Mesenchymal stem cell (in vitro differentiated cells and primary cell): ENCODE data around the gene CSTPP1.
A peak's percentile ranks its signal among the peaks of the same experiment; 100 is the strongest.

Experiments
- DNase-seq: peaks from one replicate; pipeline ENCODE4 v3.0.0-alpha.2; 2013
- H2AFZ ChIP-seq: one replicate; pipeline ENCODE4 v1.6.1; 2013; ENCODE audit warnings: low read depth, mild to moderate bottlenecking, control low read depth, inconsistent platforms, low read length, moderate library complexity
- H2AK5ac ChIP-seq: 2 replicates; pipeline ENCODE4 v1.6.1; 2013; ENCODE audit warnings: low read length, moderate library complexity, mild to moderate bottlenecking, inconsistent platforms; ENCODE audit not compliant: severe bottlenecking
- H2BK120ac ChIP-seq: one replicate; pipeline ENCODE4 v1.6.1; 2013; ENCODE audit warnings: low read depth, mild to moderate bottlenecking, inconsistent platforms, low read length, moderate library complexity
- H2BK12ac ChIP-seq, 2 experiments: one replicate each; pipeline ENCODE4 v1.6.1; 2013; ENCODE audit warnings: inconsistent platforms in 2 of 2, low read length in 2 of 2, mild to moderate bottlenecking in 2 of 2, moderate library complexity in 2 of 2, control low read depth in 1 of 2
- H2BK15ac ChIP-seq: one replicate; pipeline ENCODE4 v1.6.1; 2013; ENCODE audit warnings: mild to moderate bottlenecking, low read depth, inconsistent platforms; ENCODE audit not compliant: poor library complexity, severe bottlenecking
- H2BK5ac ChIP-seq: 2 replicates; pipeline ENCODE4 v1.6.1; 2013; ENCODE audit warnings: low read depth, mild to moderate bottlenecking, low read length, control low read depth, inconsistent platforms; ENCODE audit not compliant: poor library complexity, severe bottlenecking
- H3K14ac ChIP-seq, 2 experiments: one replicate each; pipeline ENCODE4 v1.6.1; 2013; ENCODE audit warnings: inconsistent platforms in 2 of 2, low read length in 2 of 2, control low read depth in 1 of 2, mild to moderate bottlenecking in 1 of 2, moderate library complexity in 1 of 2
- H3K18ac ChIP-seq, 2 experiments: one replicate each; pipeline ENCODE4 v1.6.1; 2013; ENCODE audit warnings: inconsistent platforms in 2 of 2, low read length in 2 of 2, control low read depth in 1 of 2, low read depth in 1 of 2, mild to moderate bottlenecking in 1 of 2
- H3K23ac ChIP-seq, 2 experiments: one replicate each; pipeline ENCODE4 v1.6.1; 2013; ENCODE audit warnings: inconsistent platforms in 2 of 2, low read length in 2 of 2, mild to moderate bottlenecking in 2 of 2, moderate library complexity in 2 of 2, control low read depth in 1 of 2
- H3K27ac ChIP-seq: 2 replicates; pipeline ENCODE4 v1.5.1; 2013; ENCODE audit warnings: mild to moderate bottlenecking, moderate library complexity, low read length, control low read depth, inconsistent platforms; ENCODE audit not compliant: poor library complexity, severe bottlenecking
- H3K27me3 ChIP-seq, 2 experiments: 2 replicates each; pipeline versions ENCODE4 v1.6.1 to v1.7.0; 2013; ENCODE audit warnings: low read length in 2 of 2, mild to moderate bottlenecking in 2 of 2, moderate library complexity in 2 of 2, control low read depth in 1 of 2, inconsistent platforms in 1 of 2; ENCODE audit not compliant: control insufficient read depth in 1 of 2, insufficient read depth in 1 of 2
- H3K36me3 ChIP-seq, 2 experiments: 2 replicates each; pipeline versions ENCODE4 v1.6.1 to v1.7.0; 2013; ENCODE audit warnings: low read length in 2 of 2, control low read depth in 1 of 2, inconsistent platforms in 1 of 2, low read depth in 1 of 2, mild to moderate bottlenecking in 1 of 2; ENCODE audit not compliant: insufficient read depth in 2 of 2, control insufficient read depth in 1 of 2
- H3K4ac ChIP-seq, 2 experiments: one replicate each; pipeline ENCODE4 v1.6.1; 2013; ENCODE audit warnings: inconsistent platforms in 2 of 2, low read length in 2 of 2, mild to moderate bottlenecking in 2 of 2, moderate library complexity in 2 of 2, control low read depth in 1 of 2, low read depth in 1 of 2
- H3K4me1 ChIP-seq: 2 replicates; pipeline ENCODE4 v1.6.1; 2013; ENCODE audit warnings: low read depth, low read length, control low read depth; ENCODE audit not compliant: control insufficient read depth, insufficient read depth
- H3K4me2 ChIP-seq: 2 replicates; pipeline ENCODE4 v1.6.1; 2013; ENCODE audit warnings: low read length, mild to moderate bottlenecking, inconsistent platforms; ENCODE audit not compliant: poor library complexity, severe bottlenecking
- H3K4me3 ChIP-seq, 2 experiments: 2 replicates each; pipeline versions ENCODE4 v1.5.1 to v1.7.0; 2013; ENCODE audit warnings: low read length in 2 of 2, mild to moderate bottlenecking in 2 of 2, control low read depth in 1 of 2, low read depth in 1 of 2; ENCODE audit not compliant: insufficient read depth in 1 of 2
- H3K79me1 ChIP-seq: replicated peaks from 2 replicates; pipeline ENCODE4 v1.6.1; 2013; ENCODE audit warnings: mild to moderate bottlenecking, control low read depth, low read length, inconsistent platforms; ENCODE audit not compliant: poor library complexity, severe bottlenecking
- H3K9ac ChIP-seq: 2 replicates; pipeline ENCODE4 v1.7.0; 2013; ENCODE audit warnings: mild to moderate bottlenecking, low read length, moderate library complexity
- H3K9me3 ChIP-seq: 2 replicates; pipeline ENCODE4 v1.7.0; 2013; ENCODE audit warnings: mild to moderate bottlenecking, low read length; ENCODE audit not compliant: control insufficient read depth
- H4K8ac ChIP-seq: one replicate; pipeline ENCODE4 v1.6.1; 2013; ENCODE audit warnings: inconsistent platforms, mild to moderate bottlenecking, low read length, moderate library complexity
- H4K91ac ChIP-seq: one replicate; pipeline ENCODE4 v1.6.1; 2013; ENCODE audit warnings: mild to moderate bottlenecking, low read length, inconsistent platforms
- WGBS: methylation state at CpG from one replicate; pipeline ENCODE4 v1.1.7; 2013; ENCODE audit warnings: mixed read lengths; 5-methylcytosine and 5-hydroxymethylcytosine counted together

The CSTPP1 gene

DNA sequence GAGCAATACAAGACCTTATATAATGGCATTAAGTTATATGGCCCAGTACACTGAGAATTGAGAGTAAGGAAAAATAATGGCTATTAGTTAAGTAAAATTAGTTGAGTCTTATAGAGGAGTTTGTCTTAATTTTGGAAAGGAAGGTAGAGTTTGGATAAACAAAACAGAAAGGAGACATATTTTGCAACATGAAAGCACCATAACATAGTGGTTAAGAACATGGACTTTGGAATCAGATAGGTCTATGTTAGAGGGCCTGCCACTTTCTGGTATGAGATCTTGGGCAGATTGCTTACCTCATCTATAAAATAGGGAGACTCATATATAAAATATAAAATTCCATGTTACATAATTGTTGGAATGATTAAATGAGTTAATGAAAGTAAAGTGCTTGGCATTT is 68.9 kb downstream of the CSTPP1 start:
- no peak overlapping the region for H3K23ac ChIP-seq
- no peaks in the 10 kb centered on the region for H3K36me3 ChIP-seq
- H3K18ac ChIP-seq = no peak overlapping the region
- H3K27ac ChIP-seq = no peak overlapping the region
- no peak overlapping the region for H3K4me2 ChIP-seq
- peaks cover 3% of the 10 kb centered on the region for H3K4me1 ChIP-seq
- H4K8ac ChIP-seq = no peak overlapping the region
- H2BK5ac ChIP-seq = no peak overlapping the region
- H3K4ac ChIP-seq = no peak overlapping the region
- H3K9me3 ChIP-seq = no peaks in the 10 kb centered on the region
- H2AFZ ChIP-seq = no peak overlapping the region
- H4K91ac ChIP-seq = no peak overlapping the region
- H2AK5ac ChIP-seq = no peak overlapping the region
- no peaks in the 10 kb centered on the region for H3K27me3 ChIP-seq
- H3K4me3 ChIP-seq = no peak overlapping the region
- DNase-seq = no peak
- H2BK120ac ChIP-seq = no peak overlapping the region
- peak overlapping the region; percentile 74 for H3K9ac ChIP-seq
- peaks cover 19% of the 10 kb centered on the region for H3K79me1 ChIP-seq
- no peak overlapping the region for H2BK12ac ChIP-seq
- H3K14ac ChIP-seq = no peak overlapping the region
- no peak overlapping the region for H2BK15ac ChIP-seq

DNA sequence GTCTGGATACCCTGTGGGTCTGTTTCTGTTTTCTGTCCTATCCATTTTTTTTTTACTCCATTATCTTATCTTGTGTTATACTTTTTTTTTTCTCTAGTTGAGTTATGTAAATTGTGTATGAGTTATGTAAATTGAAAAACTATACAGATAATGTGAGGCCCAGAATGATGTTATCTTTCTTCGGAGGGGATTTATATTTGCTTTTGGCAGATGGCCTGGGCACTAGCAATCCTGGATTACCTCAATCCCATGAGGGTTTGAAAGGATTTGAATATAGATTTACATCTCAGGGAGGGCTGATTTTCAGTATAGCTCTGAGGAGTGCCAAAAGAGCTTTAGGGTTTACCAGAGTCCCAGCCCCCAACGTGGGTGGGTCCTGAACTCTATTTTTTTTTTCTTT is 71.0 kb downstream of the CSTPP1 start:
- H3K23ac ChIP-seq = no peak overlapping the region
- H2AFZ ChIP-seq = no peak overlapping the region
- H3K79me1 ChIP-seq = peaks cover 15% of the 10 kb centered on the region
- H3K4me3 ChIP-seq = no peak overlapping the region
- H3K4ac ChIP-seq = no peak overlapping the region
- H2BK12ac ChIP-seq = no peak overlapping the region
- no peak overlapping the region for H2BK5ac ChIP-seq
- H3K14ac ChIP-seq = no peak overlapping the region
- no peaks in the 10 kb centered on the region for H3K36me3 ChIP-seq
- no peak overlapping the region for H3K27ac ChIP-seq
- no peak overlapping the region for H4K91ac ChIP-seq
- H2BK15ac ChIP-seq = no peak overlapping the region
- H3K9ac ChIP-seq = no peak overlapping the region
- WGBS = 69% methylated on average over 2 of the region's 2 CpGs
- H3K4me2 ChIP-seq = no peak overlapping the region
- H4K8ac ChIP-seq = no peak overlapping the region
- H3K9me3 ChIP-seq = no peaks in the 10 kb centered on the region
- no peak overlapping the region for H3K18ac ChIP-seq
- peaks cover 3% of the 10 kb centered on the region for H3K4me1 ChIP-seq
- no peak overlapping the region for H2AK5ac ChIP-seq
- no peak overlapping the region for H2BK120ac ChIP-seq
- DNase-seq = peak; percentile 21
- no peaks in the 10 kb centered on the region for H3K27me3 ChIP-seq

DNA sequence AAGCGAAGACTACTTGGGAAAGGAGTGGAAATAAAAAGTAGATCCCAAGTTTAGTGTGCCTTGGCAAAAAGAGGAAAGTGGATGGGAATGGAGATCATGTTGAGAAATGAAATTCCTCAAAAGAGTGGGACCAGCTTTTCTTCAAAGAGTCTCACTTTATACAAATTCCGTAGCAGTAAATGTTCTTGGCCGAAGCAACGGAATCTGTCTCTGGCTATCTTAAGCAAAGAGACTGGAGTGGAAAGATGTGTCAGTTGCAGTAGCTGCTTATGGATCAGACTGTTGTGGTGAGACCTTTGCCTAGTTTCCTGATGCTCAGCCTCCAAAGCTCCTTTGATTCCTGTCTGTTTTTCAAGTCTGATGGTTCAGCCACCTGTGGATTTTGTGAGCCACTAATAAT is 73.6 kb downstream of the CSTPP1 start:
- no peaks in the 10 kb centered on the region for H3K27me3 ChIP-seq
- H3K79me1 ChIP-seq = peaks cover 12% of the 10 kb centered on the region
- peak overlapping the region in 1 of 2 experiments; percentile 67 for H3K4ac ChIP-seq
- H3K4me3 ChIP-seq = no peak overlapping the region
- H2BK120ac ChIP-seq = no peak overlapping the region
- no peak overlapping the region for H3K27ac ChIP-seq
- peak overlapping the region in 1 of 2 experiments; percentile 48 for H3K18ac ChIP-seq
- no peak overlapping the region for H2AK5ac ChIP-seq
- no peak overlapping the region for H2BK15ac ChIP-seq
- no peak overlapping the region for H3K4me2 ChIP-seq
- H4K91ac ChIP-seq = no peak overlapping the region
- no peaks in the 10 kb centered on the region for H3K9me3 ChIP-seq
- H2BK5ac ChIP-seq = no peak overlapping the region
- WGBS = 96% methylated on average over 4 of the region's 4 CpGs
- peak overlapping the region in 1 of 2 experiments; percentile 31 for H2BK12ac ChIP-seq
- no peak overlapping the region for H4K8ac ChIP-seq
- H2AFZ ChIP-seq = no peak overlapping the region
- no peak overlapping the region for H3K23ac ChIP-seq
- H3K9ac ChIP-seq = no peak overlapping the region
- H3K4me1 ChIP-seq = no peaks in the 10 kb centered on the region
- DNase-seq = peak; percentile 11
- no peaks in the 10 kb centered on the region for H3K36me3 ChIP-seq
- H3K14ac ChIP-seq = no peak overlapping the region

DNA sequence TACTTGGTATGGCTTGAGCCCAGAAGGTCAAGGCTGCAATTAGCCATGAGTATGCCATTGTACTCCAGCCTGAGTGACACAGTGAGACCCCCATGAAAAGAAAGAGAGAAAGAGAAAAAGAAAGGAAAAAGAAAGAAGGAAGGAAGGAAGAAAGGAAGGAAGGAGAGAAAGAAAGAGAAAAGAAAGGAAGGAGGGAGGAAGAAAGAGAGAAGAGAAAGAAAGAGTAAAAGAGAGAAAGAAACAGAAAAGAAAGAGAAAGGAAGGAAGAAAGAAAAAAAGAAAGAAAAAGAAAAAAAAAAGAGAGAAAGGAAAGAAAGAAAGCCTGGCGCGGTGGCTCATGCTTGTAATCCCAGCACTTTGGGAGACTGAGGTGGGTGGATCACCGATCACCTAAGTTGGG is 77.5 kb downstream of the CSTPP1 start:
- Histone ChIP-seq H4K8ac (no peak overlapping the region), H4K91ac (no peak overlapping the region), H2BK5ac (no peak overlapping the region), H3K18ac (no peak overlapping the region), H3K4me3 (no peak overlapping the region), H3K9ac (no peak overlapping the region), H2BK120ac (no peak overlapping the region), H2BK15ac (no peak overlapping the region), H2BK12ac (no peak overlapping the region), H3K79me1 (peaks cover 7% of the 10 kb centered on the region), H2AFZ (no peak overlapping the region), H2AK5ac (no peak overlapping the region), H3K23ac (no peak overlapping the region), H3K4me1 (no peaks in the 10 kb centered on the region), H3K36me3 (no peaks in the 10 kb centered on the region), H3K4ac (no peak overlapping the region), H3K27me3 (no peaks in the 10 kb centered on the region), H3K14ac (no peak overlapping the region), H3K4me2 (no peak overlapping the region), H3K9me3 (no peaks in the 10 kb centered on the region), H3K27ac (no peak overlapping the region)
- 97% methylated on average over 3 of the region's 3 CpGs for WGBS
- DNase-seq = no peak
